ENCODE data around the gene SYNJ2.

The SYNJ2 gene

GRCh38 chr6:158017621-158018040 is 36.0 kb downstream of the SYNJ2 start:
- no peak overlapping the region for H3K4me3 ChIP-seq (replicated peaks; ENCODE audit: low read depth, low read length)
- no peak for DNase-seq (ENCODE audit: extremely low read depth, insufficient read length)
- TF ChIP-seq CTCF (IDR thresholded peaks at IDR 0.05; ENCODE audit: insufficient read depth, low read length, poor library complexity, severe bottlenecking) = no peak
- H3K27me3 ChIP-seq (replicated peaks; ENCODE audit: control insufficient read depth, insufficient read depth, low read length) = no peaks in the 10 kb centered on the region
- peaks cover 5% of the 10 kb centered on the region for H3K36me3 ChIP-seq (ENCODE audit: control insufficient read depth, insufficient read depth, low read length)

- DNase-seq (ENCODE audit: extremely low read depth, insufficient read length) = no peak
- Histone ChIP-seq H3K4me3 (replicated peaks; ENCODE audit: low read depth, low read length) (no peak overlapping the region), H3K36me3 (ENCODE audit: control insufficient read depth, insufficient read depth, low read length) (peaks cover 5% of the 10 kb centered on the region), H3K27me3 (replicated peaks; ENCODE audit: control insufficient read depth, insufficient read depth, low read length) (no peaks in the 10 kb centered on the region)
- TF ChIP-seq CTCF (IDR thresholded peaks at IDR 0.05; ENCODE audit: insufficient read depth, low read length, poor library complexity, severe bottlenecking) = no peak
Measured at GRCh38 chr6:158018041-158018771, 36.5 kb downstream of the SYNJ2 start.

- no peak overlapping the region for H3K4me3 ChIP-seq (replicated peaks; ENCODE audit: low read depth, low read length)
- H3K36me3 ChIP-seq (ENCODE audit: control insufficient read depth, insufficient read depth, low read length) = peaks cover 5% of the 10 kb centered on the region
- no peaks in the 10 kb centered on the region for H3K27me3 ChIP-seq (replicated peaks; ENCODE audit: control insufficient read depth, insufficient read depth, low read length)
- no peak for TF ChIP-seq CTCF (IDR thresholded peaks at IDR 0.05; ENCODE audit: insufficient read depth, low read length, poor library complexity, severe bottlenecking)
- DNase-seq (ENCODE audit: extremely low read depth, insufficient read length) = no peak
Measured at GRCh38 chr6:158018851-158019361, 37.2 kb downstream of the SYNJ2 start.

GRCh38 chr6:158019416-158019815 is 37.8 kb downstream of the SYNJ2 start:
- DNase-seq (ENCODE audit: extremely low read depth, insufficient read length) = no peak
- peaks cover 5% of the 10 kb centered on the region for H3K36me3 ChIP-seq (ENCODE audit: control insufficient read depth, insufficient read depth, low read length)
- TF ChIP-seq CTCF (IDR thresholded peaks at IDR 0.05; ENCODE audit: insufficient read depth, low read length, poor library complexity, severe bottlenecking) = no peak
- no peaks in the 10 kb centered on the region for H3K27me3 ChIP-seq (replicated peaks; ENCODE audit: control insufficient read depth, insufficient read depth, low read length)
- H3K4me3 ChIP-seq (replicated peaks; ENCODE audit: low read depth, low read length) = no peak overlapping the region

GRCh38 chr6:158020272-158020711 is 38.6 kb downstream of the SYNJ2 start:
- Histone ChIP-seq H3K27me3 (replicated peaks; ENCODE audit: control insufficient read depth, insufficient read depth, low read length) (no peaks in the 10 kb centered on the region), H3K36me3 (ENCODE audit: control insufficient read depth, insufficient read depth, low read length) (peaks cover 5% of the 10 kb centered on the region), H3K4me3 (replicated peaks; ENCODE audit: low read depth, low read length) (no peak overlapping the region)
- DNase-seq (ENCODE audit: extremely low read depth, insufficient read length) = no peak
- no peak for TF ChIP-seq CTCF (IDR thresholded peaks at IDR 0.05; ENCODE audit: insufficient read depth, low read length, poor library complexity, severe bottlenecking)

All from GM06990 (cell line).